Erythroblast (primary cell): ENCODE data around the gene TMEM222.

Experiments used
- GATA1 ChIP-seq: IDR thresholded peaks from 2 replicates; pipeline ENCODE4 v1.6.1; 2011; ENCODE audit warnings: low read depth, mild to moderate bottlenecking, control low read depth, low read length, moderate library complexity
- POLR2A ChIP-seq: IDR thresholded peaks from 2 replicates; pipeline ENCODE4 v1.6.1; 2011; ENCODE audit warnings: mild to moderate bottlenecking, low read length

GRCh38 chr1:27302612-27303011, 19.4 kb upstream of the TMEM222 start:
- TF ChIP-seq POLR2A: no peak
- TF ChIP-seq GATA1: no peak
